ENCODE results near the gene EOMES. TPM values are rescaled to one million over a fixed set of nuclear protein-coding genes. Genes with fewer than 3 reads are reported as not detected.

Gene EOMES
- total RNA-seq, 1 donor from 2014 or later: not detected

- no peak for TF ChIP-seq CTCF (IDR thresholded peaks at IDR 0.05; ENCODE audit: partially characterized antibody, unreplicated experiment)
- H3K27ac Mint-ChIP-seq (ENCODE audit: unreplicated experiment): no peak overlapping the region
- H3K4me1 Mint-ChIP-seq (ENCODE audit: low read depth, unreplicated experiment): no peaks in the 10 kb centered on the region
- no peaks in the 10 kb centered on the region for H3K27me3 Mint-ChIP-seq (ENCODE audit: unreplicated experiment)
- no peaks in the 10 kb centered on the region for H3K9me3 Mint-ChIP-seq (ENCODE audit: unreplicated experiment)
- H3K36me3 Mint-ChIP-seq (ENCODE audit: unreplicated experiment): no peaks in the 10 kb centered on the region
- no peak overlapping the region for H3K4me3 Mint-ChIP-seq (ENCODE audit: unreplicated experiment)
- DNase-seq: no peak
Measured at GRCh38 chr3:27699067-27699466, 23.1 kb downstream of the EOMES start.

- no peak for DNase-seq
- H3K4me1 Mint-ChIP-seq (ENCODE audit: low read depth, unreplicated experiment): no peaks in the 10 kb centered on the region
- no peaks in the 10 kb centered on the region for H3K9me3 Mint-ChIP-seq (ENCODE audit: unreplicated experiment)
- no peaks in the 10 kb centered on the region for H3K27me3 Mint-ChIP-seq (ENCODE audit: unreplicated experiment)
- no peak for TF ChIP-seq CTCF (IDR thresholded peaks at IDR 0.05; ENCODE audit: partially characterized antibody, unreplicated experiment)
- no peak overlapping the region for H3K27ac Mint-ChIP-seq (ENCODE audit: unreplicated experiment)
- no peak overlapping the region for H3K4me3 Mint-ChIP-seq (ENCODE audit: unreplicated experiment)
- H3K36me3 Mint-ChIP-seq (ENCODE audit: unreplicated experiment): no peaks in the 10 kb centered on the region
Measured at GRCh38 chr3:27696906-27697305, 25.2 kb downstream of the EOMES start.

- DNase-seq: no peak
- TF ChIP-seq CTCF (IDR thresholded peaks at IDR 0.05; ENCODE audit: partially characterized antibody, unreplicated experiment): no peak
- Mint-ChIP-seq H3K4me1 (ENCODE audit: low read depth, unreplicated experiment) (no peaks in the 10 kb centered on the region), H3K36me3 (ENCODE audit: unreplicated experiment) (no peaks in the 10 kb centered on the region), H3K27me3 (ENCODE audit: unreplicated experiment) (no peaks in the 10 kb centered on the region), H3K4me3 (ENCODE audit: unreplicated experiment) (no peak overlapping the region), H3K27ac (ENCODE audit: unreplicated experiment) (no peak overlapping the region), H3K9me3 (ENCODE audit: unreplicated experiment) (no peaks in the 10 kb centered on the region)
Measured at GRCh38 chr3:27695636-27696035, 26.5 kb downstream of the EOMES start.

- H3K36me3 Mint-ChIP-seq (ENCODE audit: unreplicated experiment): no peaks in the 10 kb centered on the region
- DNase-seq: no peak
- no peaks in the 10 kb centered on the region for H3K27me3 Mint-ChIP-seq (ENCODE audit: unreplicated experiment)
- TF ChIP-seq CTCF (IDR thresholded peaks at IDR 0.05; ENCODE audit: partially characterized antibody, unreplicated experiment): no peak
- no peaks in the 10 kb centered on the region for H3K4me1 Mint-ChIP-seq (ENCODE audit: low read depth, unreplicated experiment)
- H3K9me3 Mint-ChIP-seq (ENCODE audit: unreplicated experiment): no peaks in the 10 kb centered on the region
- H3K27ac Mint-ChIP-seq (ENCODE audit: unreplicated experiment): no peak overlapping the region
- no peak overlapping the region for H3K4me3 Mint-ChIP-seq (ENCODE audit: unreplicated experiment)
Measured at GRCh38 chr3:27688053-27688452, 34.1 kb downstream of the EOMES start.

GRCh38 chr3:27686642-27687041 is 35.5 kb downstream of the EOMES start:
- Mint-ChIP-seq H3K27me3 (ENCODE audit: unreplicated experiment) (no peaks in the 10 kb centered on the region), H3K4me1 (ENCODE audit: low read depth, unreplicated experiment) (no peaks in the 10 kb centered on the region), H3K27ac (ENCODE audit: unreplicated experiment) (no peak overlapping the region), H3K36me3 (ENCODE audit: unreplicated experiment) (no peaks in the 10 kb centered on the region), H3K9me3 (ENCODE audit: unreplicated experiment) (no peaks in the 10 kb centered on the region), H3K4me3 (ENCODE audit: unreplicated experiment) (no peak overlapping the region)
- no peak for TF ChIP-seq CTCF (IDR thresholded peaks at IDR 0.05; ENCODE audit: partially characterized antibody, unreplicated experiment)
- no peak for DNase-seq

Measured in glutamatergic neuron (in vitro differentiated cells).